Endothelial cell of umbilical vein (primary cell): ENCODE data around the gene RPS24.

Experiments
- POLR2A ChIP-seq: IDR thresholded peaks from 2 replicates; pipeline ENCODE4 v1.6.1; 2012; ENCODE audit warnings: low read depth, mild to moderate bottlenecking, control low read depth, low read length
- TF ChIP-seq, protein P1 (sequence below): IDR thresholded peaks from 2 replicates; pipeline ENCODE4 v1.6.1; 2011; ENCODE audit not compliant: insufficient read depth, insufficient read length
- TF ChIP-seq, protein P2 (sequence below), 2 donors: IDR thresholded peaks; 1 replicate in 1 of 2; 2 replicates in 1 of 2; pipeline ENCODE4 v1.5.1; 2011; ENCODE audit warnings: low read length in 2 of 2, mild to moderate bottlenecking in 2 of 2, moderate library complexity in 2 of 2, control low read depth in 1 of 2, inconsistent platforms in 1 of 2, low read depth in 1 of 2; ENCODE audit not compliant: insufficient read depth in 1 of 2; ENCODE audit errors: extremely low read depth in 1 of 2

DNA sequence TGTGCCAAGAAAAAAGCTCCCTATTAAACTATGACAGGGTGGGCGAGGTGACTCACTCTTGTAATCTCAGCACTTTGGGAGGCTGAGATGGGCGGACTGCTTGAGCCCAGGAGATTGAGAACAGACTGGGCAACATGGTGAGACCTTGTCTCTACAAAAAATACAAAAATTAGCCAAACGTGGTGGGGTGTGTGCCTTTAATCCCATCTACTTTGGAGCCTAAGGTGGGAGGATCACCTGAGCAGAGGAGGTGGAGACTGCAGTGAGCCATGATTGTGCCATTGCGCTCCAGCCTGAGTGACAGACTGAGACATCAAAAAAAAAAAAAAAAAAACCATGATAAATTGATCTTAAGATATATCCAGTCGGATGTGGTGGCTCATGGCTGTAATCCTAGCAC lies 15.8 kb upstream of the RPS24 start:
- TF ChIP-seq, protein P1, sequence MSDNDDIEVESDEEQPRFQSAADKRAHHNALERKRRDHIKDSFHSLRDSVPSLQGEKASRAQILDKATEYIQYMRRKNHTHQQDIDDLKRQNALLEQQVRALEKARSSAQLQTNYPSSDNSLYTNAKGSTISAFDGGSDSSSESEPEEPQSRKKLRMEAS = no peak
- no peak for TF ChIP-seq POLR2A
- TF ChIP-seq, protein P2, sequence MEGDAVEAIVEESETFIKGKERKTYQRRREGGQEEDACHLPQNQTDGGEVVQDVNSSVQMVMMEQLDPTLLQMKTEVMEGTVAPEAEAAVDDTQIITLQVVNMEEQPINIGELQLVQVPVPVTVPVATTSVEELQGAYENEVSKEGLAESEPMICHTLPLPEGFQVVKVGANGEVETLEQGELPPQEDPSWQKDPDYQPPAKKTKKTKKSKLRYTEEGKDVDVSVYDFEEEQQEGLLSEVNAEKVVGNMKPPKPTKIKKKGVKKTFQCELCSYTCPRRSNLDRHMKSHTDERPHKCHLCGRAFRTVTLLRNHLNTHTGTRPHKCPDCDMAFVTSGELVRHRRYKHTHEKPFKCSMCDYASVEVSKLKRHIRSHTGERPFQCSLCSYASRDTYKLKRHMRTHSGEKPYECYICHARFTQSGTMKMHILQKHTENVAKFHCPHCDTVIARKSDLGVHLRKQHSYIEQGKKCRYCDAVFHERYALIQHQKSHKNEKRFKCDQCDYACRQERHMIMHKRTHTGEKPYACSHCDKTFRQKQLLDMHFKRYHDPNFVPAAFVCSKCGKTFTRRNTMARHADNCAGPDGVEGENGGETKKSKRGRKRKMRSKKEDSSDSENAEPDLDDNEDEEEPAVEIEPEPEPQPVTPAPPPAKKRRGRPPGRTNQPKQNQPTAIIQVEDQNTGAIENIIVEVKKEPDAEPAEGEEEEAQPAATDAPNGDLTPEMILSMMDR (IDR thresholded peaks at IDR 0.05; ENCODE audit: extremely low read depth in 1 of 2, insufficient read depth in 1 of 2, low read depth in 1 of 2, low read length in 2 of 2) = no peak
